HG03045 (cell line): Measurements from ENCODE around the gene DHX16.
"Not testable (repeated sequence)": the region's sequence is repeated elsewhere in the genome, so short reads cannot be mapped to it uniquely, and the experiment has no call there.

Experiments used
- ATAC-seq: cut with Tn5 transposase; IDR thresholded peaks from one replicate; pipeline ENCODE4 v1.9.1; 2021; ENCODE audit warnings: mild to moderate bottlenecking, moderate library complexity; ENCODE audit not compliant: unreplicated experiment

The DHX16 gene

GRCh38 chr6:30679765-30680535 lies 7.1 kb upstream of the DHX16 start:
- no peak for ATAC-seq

DNA sequence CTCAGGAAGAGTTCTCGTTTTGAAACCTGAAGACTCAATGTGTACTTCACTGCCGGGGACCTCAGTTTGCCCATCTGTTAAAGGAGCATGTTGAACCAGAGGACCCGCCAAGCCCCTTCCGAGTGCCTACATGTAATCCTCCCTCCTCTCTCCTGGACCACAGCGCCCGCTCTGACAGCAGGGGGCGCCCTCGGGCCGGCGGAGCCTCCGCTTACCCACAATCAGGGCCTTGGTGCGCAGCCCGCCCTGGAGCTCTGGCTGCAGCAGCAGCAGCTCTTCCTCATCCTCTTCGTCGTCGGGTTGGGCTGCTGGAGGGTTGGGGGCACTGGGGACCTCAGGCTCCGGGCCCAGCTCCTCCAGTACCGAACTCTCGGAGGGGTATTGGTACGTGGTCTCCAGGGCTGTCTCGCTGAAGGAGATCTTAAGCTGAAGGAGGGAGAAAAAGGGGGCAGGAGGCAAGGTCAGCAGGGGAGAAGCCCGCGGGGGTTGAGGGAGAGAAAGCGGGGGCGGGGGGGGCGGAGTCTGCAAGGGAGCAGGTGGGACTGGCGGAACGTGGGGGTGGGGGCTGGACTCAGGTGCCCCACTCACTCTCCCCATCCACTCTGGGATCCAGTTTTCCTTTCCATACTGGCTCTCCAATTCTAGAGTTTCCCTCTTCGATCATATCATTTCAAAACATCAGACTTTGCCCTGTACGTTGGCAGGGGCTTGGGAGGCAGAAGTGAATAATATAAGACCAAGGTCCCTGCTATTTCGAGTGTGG lies 6.3 kb upstream of the DHX16 start:
- peak; percentile 35 for ATAC-seq

- ATAC-seq: no peak
Measured at GRCh38 chr6:30676660-30677285, 4.0 kb upstream of the DHX16 start.

GRCh38 chr6:30670760-30671527 lies 1.9 kb downstream of the DHX16 start:
- ATAC-seq: no peak

DNA sequence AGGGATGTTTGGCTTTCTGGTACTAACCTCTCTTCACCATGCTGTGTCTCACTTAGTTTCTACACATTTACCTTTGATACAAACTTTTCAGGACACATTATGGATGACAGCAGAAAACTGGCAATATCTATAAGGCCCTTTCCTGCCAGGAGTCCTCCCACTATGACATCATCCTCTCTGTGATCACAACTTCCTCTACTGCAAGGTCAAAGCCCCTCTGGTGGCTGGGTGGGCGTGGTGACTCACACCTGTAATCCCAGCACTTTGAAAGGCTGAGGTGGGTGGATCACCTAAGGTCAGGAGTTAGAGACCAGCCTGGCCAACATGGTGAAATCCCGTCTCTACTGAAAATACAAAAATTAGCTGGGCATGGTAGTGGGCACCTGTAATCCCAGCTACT lies 6.5 kb downstream of the DHX16 start:
- ATAC-seq: not testable (repeated sequence)

DNA sequence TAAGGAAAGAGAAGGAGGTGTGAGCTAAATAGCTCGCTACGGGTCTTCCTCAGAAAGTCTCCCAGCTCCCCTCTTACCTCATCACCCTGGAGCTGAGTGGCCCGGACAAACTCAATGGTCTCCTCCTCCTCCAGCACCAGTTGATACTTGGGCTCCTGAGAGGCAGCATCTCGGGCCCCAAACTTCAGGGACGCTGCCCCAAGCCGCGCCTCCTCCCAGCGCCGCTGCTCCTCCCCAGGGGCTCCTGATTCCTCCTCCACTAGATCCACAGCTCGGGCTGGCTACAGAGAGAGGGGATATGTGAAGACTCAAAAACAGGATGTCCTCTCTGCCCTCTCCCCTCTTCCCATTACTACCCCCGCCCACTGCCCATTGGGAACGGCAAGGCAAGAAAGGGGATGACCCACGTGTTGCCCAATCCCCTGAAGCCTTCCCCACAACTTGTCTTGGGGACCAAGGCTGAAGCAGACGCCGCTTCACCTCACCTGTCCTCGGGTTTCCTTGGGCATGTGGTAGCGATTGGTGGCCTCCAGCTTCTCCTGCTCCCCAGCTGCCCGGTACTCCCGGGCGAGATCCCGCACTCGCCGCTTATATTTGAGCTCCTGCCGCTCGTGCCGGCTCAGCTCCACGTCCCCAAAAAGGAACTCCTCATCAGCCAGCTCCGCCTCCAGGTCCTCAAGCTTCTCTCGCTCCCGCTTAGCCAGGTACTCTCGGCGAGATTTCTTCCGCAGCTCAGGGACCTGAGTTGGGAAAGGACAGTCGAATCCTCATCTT lies 7.6 kb downstream of the DHX16 start:
- ATAC-seq: no peak

DNA sequence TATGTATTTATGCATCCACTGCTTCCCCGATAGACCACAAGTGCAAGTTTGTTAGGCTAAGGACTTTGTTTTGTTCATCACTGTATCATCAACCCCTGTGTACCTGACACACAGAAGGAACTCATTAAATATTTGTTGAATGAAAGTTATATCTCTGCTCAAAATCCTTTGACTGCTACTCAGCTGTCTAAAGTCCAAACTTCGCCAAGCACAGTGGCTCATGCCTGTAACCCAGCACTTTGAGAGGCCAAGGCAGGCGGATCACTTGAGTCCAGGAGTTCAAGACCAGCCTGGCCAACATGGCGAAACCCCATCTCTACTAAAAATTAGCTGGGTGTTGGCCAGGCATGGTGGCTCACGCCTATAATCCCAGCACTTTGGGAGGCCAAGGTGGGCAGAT lies 14.9 kb downstream of the DHX16 start:
- not testable (repeated sequence) for ATAC-seq

- ATAC-seq: no peak
Measured at GRCh38 chr6:30657454-30657853, 15.4 kb downstream of the DHX16 start.

DNA sequence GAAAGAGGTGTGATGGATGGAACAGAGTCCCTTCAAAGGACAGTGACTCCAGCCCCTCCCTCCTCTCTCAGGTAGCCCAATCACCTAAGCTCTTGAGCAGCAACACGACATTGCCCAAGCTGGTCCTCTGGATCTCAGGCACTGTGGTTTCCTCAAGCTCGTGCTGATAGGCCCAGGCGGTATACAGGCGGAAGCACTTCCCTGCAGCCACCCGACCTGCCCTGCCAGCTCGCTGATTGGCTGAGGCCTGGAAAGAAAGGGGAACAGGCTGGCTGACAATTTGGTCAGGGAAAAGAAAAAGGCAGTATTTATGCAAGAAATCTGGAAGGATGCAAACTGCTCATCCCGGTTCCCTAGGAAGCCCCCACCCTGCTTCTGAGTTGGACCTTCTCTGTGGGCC lies 16.3 kb downstream of the DHX16 start:
- no peak for ATAC-seq

DNA sequence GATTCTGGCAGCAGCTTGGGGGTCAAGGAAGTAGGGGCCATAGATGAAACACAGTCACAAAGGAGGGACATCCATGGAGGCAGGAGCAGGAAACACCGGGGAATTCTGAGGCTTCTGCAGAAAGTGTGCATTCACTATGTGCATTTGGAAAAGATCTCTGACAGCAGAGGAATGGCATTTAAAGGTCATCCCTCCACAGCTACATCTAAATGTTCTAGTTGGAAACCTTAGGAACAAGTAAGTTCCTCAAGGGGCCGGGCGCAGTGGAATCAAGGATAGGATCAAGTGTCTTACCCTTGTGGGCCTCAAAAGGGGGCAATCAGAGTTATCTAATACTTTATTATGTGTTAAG lies 17.1 kb downstream of the DHX16 start:
- no peak for ATAC-seq

DNA sequence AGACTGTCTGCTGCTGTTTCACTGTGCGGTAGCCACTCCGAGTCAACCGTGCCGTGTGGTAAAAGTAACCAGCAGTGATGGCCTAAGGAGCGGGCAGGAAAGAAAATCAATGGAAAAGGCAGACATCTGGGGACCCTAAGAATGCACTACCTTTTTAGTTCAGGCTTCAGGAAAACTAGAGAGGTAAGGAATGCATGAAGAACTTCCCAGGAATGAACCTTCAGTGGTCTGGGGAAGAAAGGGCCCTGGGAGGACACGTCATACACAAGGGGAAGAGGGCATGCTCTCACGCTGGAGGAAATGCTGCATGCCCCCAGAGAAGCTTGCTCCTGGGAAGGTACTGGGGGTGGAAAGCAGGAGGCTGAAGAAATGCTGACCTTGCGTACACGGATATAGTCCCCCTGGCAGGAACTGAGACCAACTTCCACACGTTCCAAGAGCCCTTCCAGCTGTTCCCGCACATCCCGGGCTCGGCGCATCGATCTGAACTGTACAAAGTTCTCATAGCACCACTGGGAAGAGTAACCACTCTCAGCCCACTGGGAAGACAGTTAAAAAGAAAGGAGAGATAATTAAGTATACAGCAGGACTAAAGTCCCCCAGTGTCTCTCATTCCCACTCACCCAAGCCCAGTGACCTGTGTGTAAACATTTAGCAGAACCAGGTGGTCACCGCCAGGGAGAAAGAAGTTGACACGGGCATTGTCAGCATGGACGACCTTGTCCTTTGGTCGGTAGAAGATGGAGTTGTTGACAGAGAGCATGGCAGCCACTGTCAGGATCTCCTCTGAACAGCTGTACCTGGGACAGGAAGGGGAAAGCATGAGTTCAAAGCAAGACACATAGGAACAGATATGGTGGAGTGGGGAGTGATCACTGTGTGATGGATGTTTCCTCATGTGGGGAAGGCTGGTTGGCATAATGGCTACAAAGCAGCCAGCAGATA lies 17.7 kb downstream of the DHX16 start:
- ATAC-seq: no peak

- no peak for ATAC-seq
Measured at GRCh38 chr6:30651143-30651542, 21.7 kb downstream of the DHX16 start.

- ATAC-seq: peak; percentile 66
Measured at GRCh38 chr6:30647242-30648116, 25.3 kb downstream of the DHX16 start.

DNA sequence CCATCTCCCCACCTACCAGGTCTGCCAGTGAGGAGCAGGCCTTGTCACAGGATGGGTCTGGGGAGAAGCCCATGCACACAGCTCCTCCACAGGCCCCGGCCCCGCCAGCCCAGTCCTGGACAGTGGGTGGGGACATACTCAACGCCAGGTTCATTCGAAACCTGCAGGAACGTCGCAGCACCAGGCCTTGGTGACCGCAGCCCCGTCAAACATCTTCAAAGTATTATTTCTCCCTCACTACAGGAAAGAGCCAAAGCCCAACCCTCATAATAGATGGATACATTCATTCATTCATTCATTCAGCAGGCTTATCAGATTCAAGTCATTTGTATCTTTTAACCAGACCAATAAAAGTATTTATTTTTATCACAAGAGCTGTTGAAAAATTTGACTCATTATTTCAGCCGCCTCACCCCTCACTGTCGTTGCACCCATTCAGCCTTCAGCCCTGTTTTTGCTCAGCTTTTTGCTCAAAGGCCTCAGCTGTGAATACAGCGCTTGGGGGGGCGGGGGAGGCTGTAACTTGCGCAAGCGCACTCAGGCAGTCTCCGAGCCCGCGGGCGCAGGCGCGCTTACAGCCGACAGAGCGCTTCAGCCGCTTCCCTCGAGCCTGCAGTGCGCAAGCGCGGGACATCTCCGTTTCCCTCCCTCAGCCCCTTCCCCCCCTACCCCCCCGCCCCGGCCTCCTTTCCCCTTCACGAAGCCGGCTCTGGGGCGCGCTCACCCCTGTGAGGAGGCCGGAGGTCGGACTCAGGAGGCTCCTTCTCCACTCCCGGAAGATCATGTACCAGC lies 26.2 kb downstream of the DHX16 start, which contains the start of gene C6orf136:
Gene C6orf136, plus strand, starts transcription at position 684 of the 792 bp plus-strand sequence. Its CDS starts 99 bp downstream, at position 783.
- peak; percentile 54 for ATAC-seq

DNA sequence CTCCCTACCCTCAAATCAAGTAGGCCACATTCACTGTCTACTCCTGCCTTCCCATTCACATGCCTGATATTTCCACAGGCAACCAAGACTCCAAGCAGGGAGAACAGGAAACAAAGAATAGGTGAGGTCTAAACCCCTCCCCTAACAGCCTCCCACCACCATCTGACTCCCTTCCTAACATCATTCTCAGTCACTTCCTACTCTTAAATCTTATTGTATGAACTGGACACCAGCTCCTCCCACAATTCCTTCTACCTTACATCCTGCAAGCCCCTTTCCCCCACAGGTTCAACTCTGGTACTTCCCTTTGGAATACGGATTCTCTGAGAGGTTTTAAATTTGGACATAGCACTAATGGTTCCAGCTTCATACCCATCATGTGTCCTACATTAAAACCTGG lies 26.8 kb downstream of the DHX16 start:
- no peak for ATAC-seq

DNA sequence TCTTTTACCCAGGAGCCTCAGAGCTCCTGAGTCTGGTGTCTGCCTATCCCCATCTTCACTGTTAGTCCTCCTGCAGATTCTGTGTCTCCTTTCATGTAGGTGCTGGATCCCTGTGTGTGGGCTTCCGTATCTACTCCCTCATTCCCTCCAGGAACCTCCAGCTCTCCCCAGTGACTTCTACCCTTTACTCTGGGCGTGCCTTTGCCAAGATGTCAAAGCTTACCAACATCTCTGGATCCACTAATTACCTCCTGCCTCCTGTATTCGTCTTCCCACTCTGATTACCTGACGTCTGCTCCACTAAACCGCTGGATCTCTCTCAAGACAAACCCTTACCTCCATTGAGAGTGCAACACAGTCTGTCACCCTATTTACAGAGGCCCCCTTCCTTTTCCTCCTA lies 28.0 kb downstream of the DHX16 start:
- no peak for ATAC-seq

- ATAC-seq: no peak
Measured at GRCh38 chr6:30643656-30644055, 29.1 kb downstream of the DHX16 start.
